Esophagus muscularis mucosa (tissue), 4 donors: ENCODE data around the gene SLC35A4. TPM values are rescaled to one million over a fixed set of nuclear protein-coding genes. Genes with fewer than 3 reads are reported as not detected.

Experiments used
- DNase-seq: peaks from one replicate; pipeline ENCODE4 v3.0.0-alpha.2; 2017; ENCODE audit errors: extremely low spot score
- H3K27ac ChIP-seq, 4 donors: fragments of 200-600 bp; sonication (generic); replicated peaks in 1 of 4; 1 replicate in 3 of 4; 2 replicates in 1 of 4; pipeline ENCODE4 v1.5.1; 2016 to 2019; ENCODE audit warnings: mild to moderate bottlenecking in 1 of 4
- H3K27me3 ChIP-seq, 4 donors: fragments of 200-600 bp; sonication (generic); one replicate each; pipeline versions ENCODE4 v1.5.1 to v1.6.0; 2016 to 2019
- H3K36me3 ChIP-seq, 4 donors: fragments of 200-600 bp; sonication (generic); one replicate each; pipeline ENCODE4 v1.5.1; 2016 to 2019
- H3K4me1 ChIP-seq, 4 donors: fragments of 200-600 bp; sonication (generic); one replicate each; pipeline ENCODE4 v1.5.1; 2016 to 2019
- H3K4me3 ChIP-seq, 4 donors: fragments of 200-600 bp; sonication (generic); 1 replicate in 2 of 4; 2 replicates in 2 of 4; pipeline ENCODE4 v1.5.1; 2016 to 2019; ENCODE audit warnings: mild to moderate bottlenecking in 4 of 4, moderate library complexity in 1 of 4
- H3K9me3 ChIP-seq, 4 donors: fragments of 200-600 bp; sonication (generic); 1 replicate in 3 of 4; 2 replicates in 1 of 4; pipeline ENCODE4 v1.5.1; 2016 to 2019
- CTCF ChIP-seq, 3 experiments: fragments of 200-600 bp in 2 of 3; fragments of 450-650 bp in 1 of 3; sonication (generic) in 2 of 3; IDR thresholded peaks; one replicate each; pipeline ENCODE4 v1.5.1; 2017 to 2019; ENCODE audit warnings: antibody characterized with exemption in 3 of 3, mild to moderate bottlenecking in 2 of 3, moderate library complexity in 1 of 3
- EP300 ChIP-seq: sonication (generic); formaldehyde crosslinking; IDR thresholded peaks from one replicate; pipeline ENCODE4 v1.6.1; 2017; ENCODE audit warnings: antibody characterized with exemption
- POLR2A ChIP-seq: fragments of 450-650 bp; IDR thresholded peaks from one replicate; pipeline ENCODE4 v1.6.1; 2017; ENCODE audit warnings: antibody characterized with exemption, moderate library complexity, mild to moderate bottlenecking, low read depth
- POLR2AphosphoS5 ChIP-seq, 2 donors: sonication (generic); formaldehyde crosslinking; IDR thresholded peaks; one replicate each; pipeline ENCODE4 v1.6.1; 2017; ENCODE audit warnings: antibody characterized with exemption in 2 of 2
- WGBS: methylation state at CpG from one replicate; pipeline ENCODE4 v1.1.5; 2018; 5-methylcytosine and 5-hydroxymethylcytosine counted together
- intact Hi-C: fragments of 100-400 bp; cut with DNase I; formaldehyde crosslinking; loops from one replicate; pipeline ENCODE4 v1.15.1; 2023
- small RNA-seq, 3 donors: library from RNA; depleted of rRNA; stranded (forward); fragments of <200 nt; gene quantifications; one replicate each; pipeline ENCODE3, GENCODE V24; 2016
- total RNA-seq, 4 donors: library from RNA; depleted of rRNA; stranded (reverse); fragments of >200 nt; gene quantifications; one replicate each; pipeline versions ENCODE4 v1.1.0 to v1.2.1, GENCODE V29; 2016

The SLC35A4 gene
- total RNA-seq, 4 donors from 2014 or later, result 27.8 to 45.1 (median 36.6) TPM

GRCh38 chr5:140611020-140611521, 46.4 kb downstream of the SLC35A4 start:
- H3K36me3 ChIP-seq, result no peaks in the 10 kb centered on the region
- no peaks in the 10 kb centered on the region for H3K9me3 ChIP-seq
- H3K27ac ChIP-seq, result peak overlapping the region in 3 of 4 donors; percentile 24 to 41 (median 33)
- TF ChIP-seq EP300 (no peak), CTCF (IDR thresholded peaks at IDR 0.05) (no peak), POLR2AphosphoS5 (IDR thresholded peaks at IDR 0.05) (no peak), POLR2A (no peak)
- 74% methylated on average over 2 of the region's 2 CpGs for WGBS
- peaks cover 0 to 4% (median 1%) of the 10 kb centered on the region in 4 donors for H3K4me1 ChIP-seq
- DNase-seq, result no peak
- no peaks in the 10 kb centered on the region for H3K27me3 ChIP-seq
- no peak overlapping the region for H3K4me3 ChIP-seq
- intact Hi-C loops, result no loop called here

Small RNA genes within 50 kb of the gene (small RNA-seq; reads per million reads assigned to genes)
- gene RF00279 (0 reads per million in 3 donors), gene RF00443 (0 reads per million in 3 donors)

Other genes with a start within 250 kb of the SLC35A4 start
- gene HBEGF, start 218.2 kb upstream of the SLC35A4 start, total RNA-seq, result 10 to 100 TPM in 1 of 4 donors, 1 to 10 TPM in 3; 6.6 to 20.0 (median 8.2) TPM
- gene SLC4A9, start 204.6 kb upstream of the SLC35A4 start, total RNA-seq, result not detected
- gene ANKHD1, start 163.0 kb upstream of the SLC35A4 start, total RNA-seq, result 10 to 100 TPM; 58.3 to 94.3 (median 62.2) TPM
- gene EIF4EBP3, start 17.2 kb upstream of the SLC35A4 start, total RNA-seq, result 10 to 100 TPM in 1 of 4 donors, 1 to 10 TPM in 3; 7.8 to 25.3 (median 9.2) TPM
- gene SRA1, start 7.4 kb upstream of the SLC35A4 start, total RNA-seq, result 10 to 100 TPM; 17.4 to 29.2 (median 24.7) TPM
- 10 to 100 TPM in 3 of 4 donors, 1 to 10 TPM in 1; 6.8 to 12.5 (median 11.8) TPM for gene APBB3, start 230 bp upstream of the SLC35A4 start, total RNA-seq
- 100 to 1,000 TPM in 1 of 4 donors, 10 to 100 TPM in 3; 34.9 to 125 (median 56.1) TPM for gene CD14, start 68.3 kb downstream of the SLC35A4 start, total RNA-seq
- 10 to 100 TPM; 14.0 to 41.4 (median 22.2) TPM for gene TMCO6, start 74.6 kb downstream of the SLC35A4 start, total RNA-seq
- gene NDUFA2, start 82.8 kb downstream of the SLC35A4 start, total RNA-seq, result 10 to 100 TPM; 52.3 to 63.3 (median 57.4) TPM
- gene IK, start 83.0 kb downstream of the SLC35A4 start, total RNA-seq, result 100 to 1,000 TPM in 3 of 4 donors, 10 to 100 TPM in 1; 98.7 to 159 (median 148) TPM
- 10 to 100 TPM; 17.7 to 23.8 (median 20.6) TPM for gene WDR55, start 100.1 kb downstream of the SLC35A4 start, total RNA-seq
- gene DND1, start 108.7 kb downstream of the SLC35A4 start, total RNA-seq, result under 1 TPM in 3 of 4 donors, not detected in 1; 0.46 to 0.83 (median 0.66) TPM
- 10 to 100 TPM; 45.7 to 68.7 (median 59.9) TPM for gene HARS1, start 126.5 kb downstream of the SLC35A4 start, total RNA-seq
- gene HARS2, start 126.6 kb downstream of the SLC35A4 start, total RNA-seq, result 10 to 100 TPM; 19.1 to 22.2 (median 19.2) TPM
- 10 to 100 TPM; 30.8 to 45.1 (median 38.0) TPM for gene ZMAT2, start 135.6 kb downstream of the SLC35A4 start, total RNA-seq
- not detected for gene PCDHA1, start 221.3 kb downstream of the SLC35A4 start, total RNA-seq
- under 1 TPM in 3 of 4 donors, not detected in 1; 0.13 to 0.42 (median 0.34) TPM for gene PCDHA2, start 230.0 kb downstream of the SLC35A4 start, total RNA-seq
- gene PCDHA3, start 236.2 kb downstream of the SLC35A4 start, total RNA-seq, result 1 to 10 TPM in 3 of 4 donors, under 1 TPM in 1; 0.17 to 1.9 (median 1.2) TPM
- 1 to 10 TPM in 1 of 4 donors, under 1 TPM in 3; 0.45 to 1.1 (median 0.66) TPM for gene PCDHA4, start 242.2 kb downstream of the SLC35A4 start, total RNA-seq